Hematopoietic multipotent progenitor cell treated with erythropoietin and hydrocortisone succinate and interleukin-3 and kit ligand, for 15 days (in vitro differentiated cells): ENCODE measurements around the gene CEP290.
"Not testable (repeated sequence)": the region's sequence is repeated elsewhere in the genome, so short reads cannot be mapped to it uniquely, and the experiment has no call there.

Experiments used
- DNase-seq: peaks from one replicate; pipeline ENCODE4 v3.0.0-alpha.2; 2015; ENCODE audit warnings: low spot score

The CEP290 gene

GRCh38 chr12:88036353-88036965 lies 105.4 kb downstream of the CEP290 start:
- DNase-seq: peak; percentile 63

- DNase-seq: peak; percentile 8
Observed at GRCh38 chr12:88035907-88036289, 106.0 kb downstream of the CEP290 start.

- peak; percentile 78 for DNase-seq
Observed at GRCh38 chr12:88035271-88035906, 106.5 kb downstream of the CEP290 start.

GRCh38 chr12:88031161-88031560 lies 110.7 kb downstream of the CEP290 start:
- DNase-seq: not testable (repeated sequence)

- no peak for DNase-seq
Observed at GRCh38 chr12:88029093-88029665, 112.7 kb downstream of the CEP290 start, which contains the start of gene C12orf50. Gene C12orf50, minus strand, starts transcription at chr12:88029401. Its CDS starts 2,439 bp downstream, at chr12:88026962.

GRCh38 chr12:88026196-88026595 lies 115.7 kb downstream of the CEP290 start:
- no peak for DNase-seq

- DNase-seq: no peak
Observed at GRCh38 chr12:88017964-88018363, 123.9 kb downstream of the CEP290 start.

- no peak for DNase-seq
Observed at GRCh38 chr12:88015825-88016224, 126.1 kb downstream of the CEP290 start.

- DNase-seq: no peak
Observed at GRCh38 chr12:88011755-88012154, 130.1 kb downstream of the CEP290 start.

- DNase-seq: no peak
Observed at GRCh38 chr12:88006351-88006750, 135.5 kb downstream of the CEP290 start.

GRCh38 chr12:88001327-88001726 lies 140.6 kb downstream of the CEP290 start:
- DNase-seq: no peak
